ENCODE results near the gene MRPL57. TPM values are rescaled to one million over a fixed set of nuclear protein-coding genes. Genes with fewer than 3 reads are reported as not detected.
"Not testable (repeated sequence)": the region's sequence is repeated elsewhere in the genome, so short reads cannot be mapped to it uniquely, and the experiment has no call there.

The MRPL57 gene
- total RNA-seq, 1 donor from 2014 or later = 17.1 TPM

GRCh38 chr13:21219036-21219381, 42.6 kb downstream of the MRPL57 start:
- no peak for TF ChIP-seq CTCF (IDR thresholded peaks at IDR 0.05; ENCODE audit: unreplicated experiment)
- Mint-ChIP-seq H3K27ac (no peak overlapping the region), H3K36me3 (no peaks in the 10 kb centered on the region), H3K27me3 (ENCODE audit: low read depth) (peaks cover 6% of the 10 kb centered on the region), H3K4me1 (no peaks in the 10 kb centered on the region), H3K4me3 (no peak overlapping the region), H3K9me3 (peaks cover 26% of the 10 kb centered on the region)
- DNase-seq (ENCODE audit: low spot score in 2 of 2, unreplicated experiment in 2 of 2) = no peak

GRCh38 chr13:21219716-21220115, 43.3 kb downstream of the MRPL57 start:
- DNase-seq (ENCODE audit: low spot score in 2 of 2, unreplicated experiment in 2 of 2); H3K4me1 Mint-ChIP-seq; H3K27me3 Mint-ChIP-seq (ENCODE audit: low read depth); H3K36me3 Mint-ChIP-seq; H3K27ac Mint-ChIP-seq; H3K4me3 Mint-ChIP-seq: not testable (repeated sequence)
- H3K9me3 Mint-ChIP-seq = peaks cover 26% of the 10 kb centered on the region

GRCh38 chr13:21221268-21221667, 44.8 kb downstream of the MRPL57 start:
- Mint-ChIP-seq H3K4me1 (no peaks in the 10 kb centered on the region), H3K9me3 (peaks cover 26% of the 10 kb centered on the region), H3K4me3 (no peak overlapping the region), H3K27me3 (ENCODE audit: low read depth) (peaks cover 6% of the 10 kb centered on the region), H3K27ac (no peak overlapping the region), H3K36me3 (no peaks in the 10 kb centered on the region)
- no peak for DNase-seq (ENCODE audit: low spot score in 2 of 2, unreplicated experiment in 2 of 2)
- TF ChIP-seq CTCF (IDR thresholded peaks at IDR 0.05; ENCODE audit: unreplicated experiment) = no peak

DNA sequence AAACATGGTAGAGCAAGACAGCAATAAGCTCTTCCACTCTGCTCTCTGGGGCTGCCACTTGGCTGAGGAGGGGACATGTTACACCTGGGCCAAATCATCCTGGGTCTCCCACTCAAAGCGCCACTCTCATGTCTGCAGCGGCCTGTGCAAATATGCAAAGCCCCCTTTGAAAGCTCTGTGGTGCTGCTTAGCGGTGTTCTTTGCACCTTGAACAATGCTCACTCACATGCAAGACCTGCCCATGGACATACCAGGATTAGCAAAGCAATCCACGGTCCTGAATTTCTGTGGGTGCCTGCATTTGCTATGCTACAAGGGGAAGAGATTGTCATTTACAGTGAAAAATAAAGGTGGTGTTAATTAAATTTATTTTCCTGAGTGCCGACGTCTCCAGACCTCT, 48.6 kb downstream of the MRPL57 start:
- TF ChIP-seq CTCF (IDR thresholded peaks at IDR 0.05; ENCODE audit: unreplicated experiment) = no peak
- H3K36me3 Mint-ChIP-seq = no peaks in the 10 kb centered on the region
- peaks cover 2% of the 10 kb centered on the region for H3K4me1 Mint-ChIP-seq
- peaks cover 26% of the 10 kb centered on the region for H3K9me3 Mint-ChIP-seq
- peaks cover 7% of the 10 kb centered on the region for H3K27me3 Mint-ChIP-seq (ENCODE audit: low read depth)
- no peak for DNase-seq (ENCODE audit: low spot score in 2 of 2, unreplicated experiment in 2 of 2)
- H3K27ac Mint-ChIP-seq = no peak overlapping the region
- H3K4me3 Mint-ChIP-seq = no peak overlapping the region

GRCh38 chr13:21225841-21226581, 49.6 kb downstream of the MRPL57 start:
- H3K9me3 Mint-ChIP-seq = peaks cover 23% of the 10 kb centered on the region
- no peak for DNase-seq (ENCODE audit: low spot score in 2 of 2, unreplicated experiment in 2 of 2)
- H3K4me1 Mint-ChIP-seq = peaks cover 7% of the 10 kb centered on the region
- H3K36me3 Mint-ChIP-seq = no peaks in the 10 kb centered on the region
- H3K4me3 Mint-ChIP-seq = no peak overlapping the region
- no peak for TF ChIP-seq CTCF (IDR thresholded peaks at IDR 0.05; ENCODE audit: unreplicated experiment)
- peaks cover 7% of the 10 kb centered on the region for H3K27me3 Mint-ChIP-seq (ENCODE audit: low read depth)
- no peak overlapping the region for H3K27ac Mint-ChIP-seq

DNA sequence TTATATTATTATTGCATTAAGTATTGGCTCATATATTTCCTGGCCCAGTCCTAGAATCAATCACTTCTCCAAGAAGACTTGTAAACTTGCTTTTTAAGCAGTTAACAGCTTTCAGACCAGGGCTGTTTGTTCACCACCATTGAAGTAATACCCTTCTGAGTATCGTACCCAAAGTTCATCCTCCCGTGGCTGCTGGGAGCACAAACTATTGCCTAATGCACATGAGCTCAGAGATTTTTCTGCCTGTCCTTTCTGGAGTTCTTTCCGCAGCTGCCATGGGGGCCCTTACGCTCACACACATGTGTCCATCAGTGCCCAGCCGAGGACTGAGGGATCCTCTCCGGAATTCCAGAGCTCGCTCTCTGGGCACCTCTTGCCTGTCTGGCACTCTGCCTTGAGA, 51.5 kb downstream of the MRPL57 start:
- Mint-ChIP-seq H3K27ac (no peak overlapping the region), H3K36me3 (no peaks in the 10 kb centered on the region), H3K4me1 (peaks cover 7% of the 10 kb centered on the region), H3K27me3 (ENCODE audit: low read depth) (peaks cover 7% of the 10 kb centered on the region), H3K4me3 (no peak overlapping the region), H3K9me3 (peaks cover 6% of the 10 kb centered on the region)
- TF ChIP-seq CTCF (IDR thresholded peaks at IDR 0.05; ENCODE audit: unreplicated experiment) = no peak
- no peak for DNase-seq (ENCODE audit: low spot score in 2 of 2, unreplicated experiment in 2 of 2)

Other genes starting within 250 kb of the MRPL57 start
- gene LATS2, start 115.1 kb upstream of the MRPL57 start, total RNA-seq = 28.8 to 31.6 TPM (median 30.2 TPM) in 3 replicates
- 166 to 188 TPM (median 181 TPM) in 3 replicates for gene SAP18, start 36.5 kb upstream of the MRPL57 start, total RNA-seq
- gene SKA3, start 106 bp upstream of the MRPL57 start, total RNA-seq = 8.8 to 13.7 TPM (median 9.3 TPM) in 3 replicates

All from mesothelial cell of epicardium (in vitro differentiated cells).